ENCODE results near the gene ANTXR2.

GRCh38 chr4:80029364-80029763, 43.7 kb downstream of the ANTXR2 start:
- TF ChIP-seq, protein P1, sequence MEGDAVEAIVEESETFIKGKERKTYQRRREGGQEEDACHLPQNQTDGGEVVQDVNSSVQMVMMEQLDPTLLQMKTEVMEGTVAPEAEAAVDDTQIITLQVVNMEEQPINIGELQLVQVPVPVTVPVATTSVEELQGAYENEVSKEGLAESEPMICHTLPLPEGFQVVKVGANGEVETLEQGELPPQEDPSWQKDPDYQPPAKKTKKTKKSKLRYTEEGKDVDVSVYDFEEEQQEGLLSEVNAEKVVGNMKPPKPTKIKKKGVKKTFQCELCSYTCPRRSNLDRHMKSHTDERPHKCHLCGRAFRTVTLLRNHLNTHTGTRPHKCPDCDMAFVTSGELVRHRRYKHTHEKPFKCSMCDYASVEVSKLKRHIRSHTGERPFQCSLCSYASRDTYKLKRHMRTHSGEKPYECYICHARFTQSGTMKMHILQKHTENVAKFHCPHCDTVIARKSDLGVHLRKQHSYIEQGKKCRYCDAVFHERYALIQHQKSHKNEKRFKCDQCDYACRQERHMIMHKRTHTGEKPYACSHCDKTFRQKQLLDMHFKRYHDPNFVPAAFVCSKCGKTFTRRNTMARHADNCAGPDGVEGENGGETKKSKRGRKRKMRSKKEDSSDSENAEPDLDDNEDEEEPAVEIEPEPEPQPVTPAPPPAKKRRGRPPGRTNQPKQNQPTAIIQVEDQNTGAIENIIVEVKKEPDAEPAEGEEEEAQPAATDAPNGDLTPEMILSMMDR (conservative IDR thresholded peaks at IDR 0.05; ENCODE audit: low read depth, low read length): no peak
- TF ChIP-seq EZH2 (IDR thresholded peaks at IDR 0.05; ENCODE audit: borderline replicate concordance, low read depth, low read length, poor library complexity, severe bottlenecking): no peak
